Uterus (tissue), 4 donors: ENCODE data around the gene PRKD1. TPM values are rescaled to one million over a fixed set of nuclear protein-coding genes. Genes with fewer than 3 reads are reported as not detected.

Experiments used
- DNase-seq, 2 donors: peaks; one replicate each; pipeline ENCODE4 v3.0.0-alpha.2; 2019 to 2020
- H3K27ac ChIP-seq, 2 donors: fragments of 200-600 bp; sonication (generic); 1 replicate in 1 of 2; 2 replicates in 1 of 2; pipeline ENCODE4 v1.5.1; 2016 to 2018
- H3K27me3 ChIP-seq, 2 donors: fragments of 200-600 bp; sonication (generic); one replicate each; pipeline ENCODE4 v1.5.1; 2018 to 2019; ENCODE audit warnings: control low read depth in 1 of 2
- H3K36me3 ChIP-seq, 2 donors: fragments of 200-600 bp; sonication (generic); one replicate each; pipeline ENCODE4 v1.5.1; 2019; ENCODE audit warnings: control low read depth in 1 of 2
- H3K4me1 ChIP-seq, 2 donors: fragments of 200-600 bp; sonication (generic); one replicate each; pipeline ENCODE4 v1.5.1; 2018 to 2019; ENCODE audit warnings: control low read depth in 1 of 2
- H3K4me3 ChIP-seq, 2 donors: fragments of 200-600 bp; sonication (generic); 1 replicate in 1 of 2; 2 replicates in 1 of 2; pipeline ENCODE4 v1.5.1; 2018 to 2019; ENCODE audit warnings: mild to moderate bottlenecking in 1 of 2
- H3K9me3 ChIP-seq, 2 donors: fragments of 200-600 bp; sonication (generic); one replicate each; pipeline ENCODE4 v1.5.1; 2019; ENCODE audit warnings: control low read depth in 1 of 2
- POLR2A ChIP-seq, 2 donors: fragments of 450-650 bp; IDR thresholded peaks; one replicate each; pipeline ENCODE4 v1.6.1; 2016; ENCODE audit warnings: antibody characterized with exemption in 2 of 2, mild to moderate bottlenecking in 1 of 2, moderate library complexity in 1 of 2
- intact Hi-C: fragments of 100-400 bp; cut with DNase I; formaldehyde crosslinking; loops from one replicate; pipeline ENCODE4 v1.15.1; 2023; ENCODE audit warnings: low total_unique reads
- total RNA-seq, 4 donors: library from RNA; depleted of rRNA in 3 of 4; stranded (reverse); fragments of >200 nt in 3 of 4; gene quantifications; one replicate each; pipeline versions ENCODE4 v1.1.0 to v1.2.4, GENCODE V29; 2014 to 2023
- TF ChIP-seq, protein P1 (sequence below), 4 experiments: fragments of 200-600 bp in 2 of 4; fragments of 450-650 bp in 2 of 4; sonication (generic) in 2 of 4; IDR thresholded peaks; one replicate each; pipeline ENCODE4 v1.5.1; 2016 to 2019; ENCODE audit warnings: antibody characterized with exemption in 4 of 4, mild to moderate bottlenecking in 2 of 4, moderate library complexity in 1 of 4
- donor health status: DM: yes; HTN: yes; CAD: no.

Gene PRKD1
- total RNA-seq, 4 donors from 2014 or later, result 6.4 to 47.9 (median 31.5) TPM

DNA sequence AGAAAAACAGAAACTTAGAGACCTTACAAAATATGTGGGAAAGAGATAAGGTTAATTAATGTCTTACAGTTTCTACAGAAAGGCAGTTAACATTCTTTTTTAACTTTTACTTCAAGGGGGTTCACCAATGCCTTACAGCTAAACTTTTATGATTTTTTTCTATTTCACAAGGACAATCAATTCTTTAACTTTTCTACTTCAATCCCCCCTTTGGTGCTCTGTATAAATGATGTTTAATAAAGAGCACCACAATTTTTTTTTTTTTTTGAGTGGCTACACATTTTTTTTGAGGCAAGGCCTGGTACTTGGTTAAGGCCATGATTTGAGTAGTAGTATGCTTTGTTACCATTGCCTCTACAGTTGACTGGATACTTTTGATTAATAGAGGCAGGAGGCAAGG lies 279.6 kb downstream of the PRKD1 start:
- no peaks in the 10 kb centered on the region for H3K36me3 ChIP-seq
- intact Hi-C loops, result no loop called here
- TF ChIP-seq, protein P1, sequence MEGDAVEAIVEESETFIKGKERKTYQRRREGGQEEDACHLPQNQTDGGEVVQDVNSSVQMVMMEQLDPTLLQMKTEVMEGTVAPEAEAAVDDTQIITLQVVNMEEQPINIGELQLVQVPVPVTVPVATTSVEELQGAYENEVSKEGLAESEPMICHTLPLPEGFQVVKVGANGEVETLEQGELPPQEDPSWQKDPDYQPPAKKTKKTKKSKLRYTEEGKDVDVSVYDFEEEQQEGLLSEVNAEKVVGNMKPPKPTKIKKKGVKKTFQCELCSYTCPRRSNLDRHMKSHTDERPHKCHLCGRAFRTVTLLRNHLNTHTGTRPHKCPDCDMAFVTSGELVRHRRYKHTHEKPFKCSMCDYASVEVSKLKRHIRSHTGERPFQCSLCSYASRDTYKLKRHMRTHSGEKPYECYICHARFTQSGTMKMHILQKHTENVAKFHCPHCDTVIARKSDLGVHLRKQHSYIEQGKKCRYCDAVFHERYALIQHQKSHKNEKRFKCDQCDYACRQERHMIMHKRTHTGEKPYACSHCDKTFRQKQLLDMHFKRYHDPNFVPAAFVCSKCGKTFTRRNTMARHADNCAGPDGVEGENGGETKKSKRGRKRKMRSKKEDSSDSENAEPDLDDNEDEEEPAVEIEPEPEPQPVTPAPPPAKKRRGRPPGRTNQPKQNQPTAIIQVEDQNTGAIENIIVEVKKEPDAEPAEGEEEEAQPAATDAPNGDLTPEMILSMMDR (IDR thresholded peaks at IDR 0.05), result no peak
- no peak for TF ChIP-seq POLR2A (IDR thresholded peaks at IDR 0.05)
- no peak overlapping the region for H3K27ac ChIP-seq
- no peaks in the 10 kb centered on the region for H3K27me3 ChIP-seq
- H3K9me3 ChIP-seq, result no peaks in the 10 kb centered on the region
- H3K4me1 ChIP-seq, result no peaks in the 10 kb centered on the region
- DNase-seq, result no peak
- no peak overlapping the region for H3K4me3 ChIP-seq

DNA sequence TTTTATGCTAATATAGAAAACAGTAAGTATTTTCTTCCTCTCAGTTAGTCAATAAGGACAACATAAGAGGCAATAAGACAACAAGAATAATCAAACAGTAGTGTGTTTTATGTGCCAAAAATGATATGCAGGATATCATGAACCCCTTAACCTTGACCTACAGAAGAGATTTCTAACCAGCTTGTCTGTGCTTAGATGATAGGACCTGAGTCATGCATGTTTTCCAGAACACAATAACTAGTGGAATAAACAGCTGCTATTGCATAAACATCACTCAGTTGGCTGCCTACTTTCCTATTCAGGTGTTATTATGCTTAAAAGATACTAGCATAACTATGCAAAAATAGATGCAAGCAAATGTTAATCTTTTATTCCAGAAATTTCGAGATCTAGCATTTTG lies 282.5 kb downstream of the PRKD1 start:
- TF ChIP-seq, protein P1 (IDR thresholded peaks at IDR 0.05), result no peak
- TF ChIP-seq POLR2A (IDR thresholded peaks at IDR 0.05), result no peak
- no peak overlapping the region for H3K4me3 ChIP-seq
- intact Hi-C loops, result no loop called here
- no peaks in the 10 kb centered on the region for H3K36me3 ChIP-seq
- no peaks in the 10 kb centered on the region for H3K27me3 ChIP-seq
- no peaks in the 10 kb centered on the region for H3K4me1 ChIP-seq
- no peak overlapping the region for H3K27ac ChIP-seq
- H3K9me3 ChIP-seq, result no peaks in the 10 kb centered on the region
- DNase-seq, result no peak

DNA sequence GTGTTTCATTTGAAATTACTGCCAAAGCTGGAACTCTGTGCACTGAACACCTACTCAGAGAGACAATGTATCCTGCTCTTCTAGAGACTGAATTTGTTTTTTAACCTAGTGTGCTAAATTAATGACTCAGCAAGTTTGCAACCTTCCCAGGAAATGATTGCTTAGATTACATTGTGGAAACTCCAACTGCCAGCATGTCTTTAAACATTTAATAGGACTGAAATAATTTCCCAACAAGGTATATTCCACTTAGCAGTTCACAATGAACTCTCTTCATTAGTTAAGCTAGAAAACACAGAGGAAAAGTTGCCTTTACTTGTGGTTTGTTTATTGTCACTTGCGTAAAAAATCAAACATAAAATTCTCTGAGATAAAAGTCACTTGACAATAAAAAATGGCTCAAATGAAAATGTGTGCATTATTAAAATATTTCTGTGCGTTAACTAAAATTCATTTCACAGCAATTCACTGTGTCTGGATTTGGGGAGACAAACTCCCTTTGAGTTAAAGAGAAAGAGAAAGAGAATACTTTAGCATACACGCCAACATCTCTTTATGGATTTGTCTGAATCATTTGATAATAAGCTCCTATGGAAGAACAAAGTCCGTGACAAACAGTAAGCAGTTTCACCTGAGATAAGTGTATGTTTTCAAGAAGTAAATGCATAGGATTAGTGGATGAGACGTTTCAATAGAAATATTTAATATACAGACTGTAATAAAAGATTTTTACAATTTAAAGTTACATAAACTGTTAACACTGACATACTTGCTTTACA lies 284.0 kb downstream of the PRKD1 start:
- DNase-seq, result no peak
- no peak overlapping the region for H3K27ac ChIP-seq
- no peak overlapping the region for H3K4me3 ChIP-seq
- H3K27me3 ChIP-seq, result no peaks in the 10 kb centered on the region
- no peak for TF ChIP-seq POLR2A (IDR thresholded peaks at IDR 0.05)
- TF ChIP-seq, protein P1 (IDR thresholded peaks at IDR 0.05), result no peak
- no peaks in the 10 kb centered on the region for H3K36me3 ChIP-seq
- no peaks in the 10 kb centered on the region for H3K9me3 ChIP-seq
- intact Hi-C loops, result no loop called here
- H3K4me1 ChIP-seq, result no peaks in the 10 kb centered on the region

DNA sequence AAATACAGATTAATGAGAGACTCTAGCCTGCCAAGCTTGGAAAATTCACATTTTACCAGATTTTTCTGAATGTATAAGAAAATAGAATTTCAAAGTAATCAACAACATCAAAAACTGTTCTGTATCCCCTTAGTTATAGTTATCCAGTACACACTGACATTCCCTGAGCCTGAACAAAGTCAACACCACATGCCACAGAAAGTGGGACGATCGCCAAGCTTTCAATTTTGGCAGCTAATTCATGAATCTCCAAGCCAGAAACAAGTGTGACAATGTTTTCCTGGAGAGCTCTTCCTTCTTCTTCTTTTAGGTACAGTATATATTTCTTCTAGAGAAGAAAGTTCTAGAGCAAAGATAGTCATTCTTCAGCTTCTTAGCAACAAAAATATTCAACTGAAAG lies 290.2 kb downstream of the PRKD1 start:
- H3K4me3 ChIP-seq, result no peak overlapping the region
- TF ChIP-seq, protein P1 (IDR thresholded peaks at IDR 0.05), result no peak
- TF ChIP-seq POLR2A (IDR thresholded peaks at IDR 0.05), result no peak
- H3K27ac ChIP-seq, result no peak overlapping the region
- H3K4me1 ChIP-seq, result no peaks in the 10 kb centered on the region
- intact Hi-C loops, result no loop called here
- H3K27me3 ChIP-seq, result no peaks in the 10 kb centered on the region
- H3K9me3 ChIP-seq, result no peaks in the 10 kb centered on the region
- DNase-seq, result no peak
- H3K36me3 ChIP-seq, result no peaks in the 10 kb centered on the region

DNA sequence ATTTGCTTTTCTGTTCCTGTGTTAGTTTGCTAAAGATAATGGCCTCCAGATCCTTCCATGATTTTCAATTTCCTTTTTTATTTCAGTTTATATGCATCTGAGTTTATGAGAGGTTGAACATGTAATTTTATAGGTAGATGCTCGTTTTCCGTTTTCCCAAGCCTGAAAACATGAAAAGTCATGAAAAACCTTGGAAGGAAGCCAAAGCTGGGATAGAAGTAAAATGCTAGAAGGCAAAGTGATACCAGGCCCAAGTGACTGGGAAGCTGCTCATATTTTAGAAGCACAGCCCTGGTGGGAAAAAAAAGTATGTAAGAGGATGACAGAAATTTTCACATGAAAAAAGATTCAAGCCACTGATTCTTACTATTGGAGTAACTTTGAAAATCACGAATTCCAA lies 290.8 kb downstream of the PRKD1 start:
- intact Hi-C loops, result no loop called here
- no peaks in the 10 kb centered on the region for H3K27me3 ChIP-seq
- no peak for DNase-seq
- TF ChIP-seq, protein P1 (IDR thresholded peaks at IDR 0.05), result no peak
- no peak for TF ChIP-seq POLR2A (IDR thresholded peaks at IDR 0.05)
- H3K27ac ChIP-seq, result no peak overlapping the region
- H3K4me1 ChIP-seq, result no peaks in the 10 kb centered on the region
- no peak overlapping the region for H3K4me3 ChIP-seq
- no peaks in the 10 kb centered on the region for H3K9me3 ChIP-seq
- no peaks in the 10 kb centered on the region for H3K36me3 ChIP-seq
